Activated CD8-positive, alpha-beta memory T cell treated with anti-CD3 and anti-CD28 coated beads, Interleukin-2, amount 10 ng/mL, durations not matched to agents 7 days and 5 days (primary cell): Measurements from ENCODE around the gene GNB1L. TPM values are rescaled to one million over a fixed set of nuclear protein-coding genes. Genes with fewer than 3 reads are reported as not detected.
"Not testable (repeated sequence)": the region's sequence is repeated elsewhere in the genome, so short reads cannot be mapped to it uniquely, and the experiment has no call there.

Source experiments
- ATAC-seq: fragments of 150-1000 bp; cut with Tn5 transposase; one replicate; pipeline ENCODE4 v1.10.0; 2021; ENCODE audit warnings: moderate library complexity
- CTCF ChIA-PET: fragments of 350-600 bp; sonication (Branson Sonifier 250); formaldehyde crosslinking; loops from one replicate; lab custom pipeline; 2021; ENCODE audit warnings: antibody characterized with exemption; lab: Charles Lee
- DNase-seq: peaks from one replicate; pipeline ENCODE4 v3.0.0-alpha.2; 2020
- H3K27ac Mint-ChIP-seq: one replicate; pipeline ENCODE4 v1.8.0; 2021; ENCODE audit warnings: mild to moderate bottlenecking, mixed read lengths
- H3K27me3 Mint-ChIP-seq: one replicate; pipeline ENCODE4 v1.8.0; 2021; ENCODE audit warnings: mixed read lengths
- H3K36me3 Mint-ChIP-seq: one replicate; pipeline ENCODE4 v1.8.0; 2021; ENCODE audit warnings: mild to moderate bottlenecking, mixed read lengths
- H3K4me1 Mint-ChIP-seq: one replicate; pipeline ENCODE4 v1.8.0; 2021; ENCODE audit warnings: mixed read lengths
- H3K4me3 Mint-ChIP-seq: one replicate; pipeline ENCODE4 v1.8.0; 2021; ENCODE audit warnings: mild to moderate bottlenecking, moderate library complexity, mixed read lengths
- H3K9me3 Mint-ChIP-seq: one replicate; pipeline ENCODE4 v1.8.0; 2022; ENCODE audit warnings: low read depth, mixed read lengths
- total RNA-seq, 2 experiments: library from RNA; stranded (reverse); gene quantifications; one replicate each; pipeline ENCODE4 v1.2.3, GENCODE V29; 2021

GNB1L gene
- total RNA-seq, 2 experiments from 2014 or later = 13.7 to 14.7 TPM

DNA sequence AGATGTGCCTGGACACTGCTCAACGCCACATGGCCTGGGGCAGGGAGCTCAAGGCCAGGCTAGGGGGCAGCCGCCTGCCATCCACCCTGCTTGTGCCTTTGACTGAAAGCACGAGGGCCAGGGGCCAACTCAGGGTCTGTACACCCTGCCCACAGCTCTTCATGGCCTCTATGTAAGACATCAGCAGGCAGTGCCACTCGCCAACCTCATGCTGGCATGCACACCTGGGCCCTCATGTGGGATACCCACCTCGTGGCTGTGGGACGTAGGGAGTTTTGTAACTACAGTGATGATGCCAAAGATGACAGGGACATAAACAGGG, 68.4 kb downstream of the GNB1L start:
- H3K9me3 Mint-ChIP-seq = no peaks in the 10 kb centered on the region
- DNase-seq (no peak), ATAC-seq (no peak)
- H3K27ac Mint-ChIP-seq = no peak overlapping the region
- H3K36me3 Mint-ChIP-seq = peaks cover 3% of the 10 kb centered on the region
- CTCF ChIA-PET = interaction anchor here (0.7 to 1.0 kb wide), 2 partner anchors 56 to 124 kb away, joined by 3 read pairs; no protein-coding TSS in a partner anchor
- no peak overlapping the region for H3K4me3 Mint-ChIP-seq
- no peaks in the 10 kb centered on the region for H3K4me1 Mint-ChIP-seq
- no peaks in the 10 kb centered on the region for H3K27me3 Mint-ChIP-seq

DNA sequence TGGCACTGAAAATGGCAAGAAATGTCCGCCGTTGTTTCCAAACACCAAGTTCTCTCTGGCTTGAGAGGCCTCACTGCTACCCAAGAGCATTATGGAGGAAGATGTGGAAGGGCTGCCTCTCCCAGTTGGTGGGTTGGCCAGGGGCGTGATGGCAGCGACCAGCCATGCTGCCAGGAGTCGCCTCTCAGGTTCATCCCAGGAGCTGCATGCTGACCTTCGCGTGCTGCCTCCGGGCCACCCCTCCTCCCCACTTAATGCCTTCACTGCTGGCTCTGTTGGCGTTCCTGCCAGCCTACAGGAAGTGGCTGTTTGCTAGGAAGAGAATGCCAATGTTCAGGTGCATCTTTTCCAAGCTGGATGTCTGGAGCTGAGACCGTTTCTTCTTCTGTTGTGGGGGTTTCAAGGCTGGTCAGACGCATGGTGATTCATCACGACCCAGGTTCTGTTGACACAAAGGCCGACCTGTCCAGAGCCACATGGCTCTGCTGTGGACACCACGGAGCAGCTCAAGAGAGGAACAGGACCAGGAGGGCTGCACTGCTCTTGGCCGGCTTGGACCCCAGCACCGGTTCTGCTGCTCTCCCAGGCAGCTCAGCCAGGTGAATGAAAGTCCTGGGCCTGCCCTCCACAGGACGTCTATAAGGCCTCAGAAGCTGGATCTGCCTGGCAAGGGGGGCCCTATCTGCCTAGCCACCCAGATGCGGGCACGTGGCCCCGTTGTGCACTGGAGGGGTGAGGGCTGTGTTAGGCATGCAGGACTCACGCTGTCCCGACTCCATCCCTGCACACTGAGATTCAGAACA, 69.0 kb downstream of the GNB1L start:
- Mint-ChIP-seq H3K27me3 (no peaks in the 10 kb centered on the region), H3K9me3 (no peaks in the 10 kb centered on the region), H3K4me1 (no peaks in the 10 kb centered on the region), H3K27ac (no peak overlapping the region), H3K4me3 (no peak overlapping the region), H3K36me3 (peaks cover 3% of the 10 kb centered on the region)
- DNase-seq (no peak), ATAC-seq (no peak)
- CTCF ChIA-PET = interaction anchor here (0.7 to 1.0 kb wide), 2 partner anchors 56 to 124 kb away, joined by 3 read pairs; no protein-coding TSS in a partner anchor

DNA sequence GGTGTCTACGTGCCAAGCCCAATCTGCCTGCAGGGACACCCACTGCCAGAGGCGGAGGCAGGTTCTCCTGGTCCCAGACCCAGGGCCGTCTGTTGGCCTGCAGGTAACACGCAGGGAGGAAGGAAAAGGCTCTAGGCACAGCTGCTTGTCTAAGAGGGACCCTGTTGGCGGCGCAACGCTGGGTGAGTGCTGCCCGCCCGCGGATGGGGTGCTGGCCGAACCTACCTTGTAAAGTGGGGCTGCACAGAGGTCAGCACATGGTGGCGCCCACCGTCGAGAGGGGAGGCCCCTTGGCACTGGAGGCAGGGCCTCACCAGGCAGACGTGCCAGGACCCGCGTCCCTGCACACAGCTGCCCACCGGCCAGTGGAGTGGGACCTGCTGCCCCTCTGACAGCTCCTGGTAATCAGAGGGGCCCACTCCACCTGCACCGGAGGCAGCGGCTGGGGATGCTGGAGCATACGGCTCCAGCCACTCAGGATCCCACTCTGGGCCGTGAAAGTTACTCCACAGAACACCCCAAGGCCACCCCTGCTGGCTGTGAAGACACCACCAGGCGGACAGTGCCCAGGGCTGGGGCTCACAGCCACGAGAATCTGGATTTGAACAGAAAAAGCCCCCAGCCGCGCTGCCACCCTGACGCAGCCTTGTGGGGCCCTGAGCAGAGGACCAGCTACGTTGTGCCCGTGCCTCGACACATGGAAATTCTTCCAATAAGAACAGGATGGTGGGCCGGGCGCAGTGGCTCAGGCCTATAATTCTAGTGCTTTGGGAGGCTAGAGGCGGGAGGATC, 70.1 kb downstream of the GNB1L start:
- Mint-ChIP-seq H3K4me3 (no peak overlapping the region), H3K4me1 (no peaks in the 10 kb centered on the region), H3K9me3 (no peaks in the 10 kb centered on the region), H3K27me3 (peaks cover 8% of the 10 kb centered on the region), H3K27ac (no peak overlapping the region), H3K36me3 (no peaks in the 10 kb centered on the region)
- ATAC-seq (no peak), DNase-seq (no peak)
- CTCF ChIA-PET = no interaction called here

DNA sequence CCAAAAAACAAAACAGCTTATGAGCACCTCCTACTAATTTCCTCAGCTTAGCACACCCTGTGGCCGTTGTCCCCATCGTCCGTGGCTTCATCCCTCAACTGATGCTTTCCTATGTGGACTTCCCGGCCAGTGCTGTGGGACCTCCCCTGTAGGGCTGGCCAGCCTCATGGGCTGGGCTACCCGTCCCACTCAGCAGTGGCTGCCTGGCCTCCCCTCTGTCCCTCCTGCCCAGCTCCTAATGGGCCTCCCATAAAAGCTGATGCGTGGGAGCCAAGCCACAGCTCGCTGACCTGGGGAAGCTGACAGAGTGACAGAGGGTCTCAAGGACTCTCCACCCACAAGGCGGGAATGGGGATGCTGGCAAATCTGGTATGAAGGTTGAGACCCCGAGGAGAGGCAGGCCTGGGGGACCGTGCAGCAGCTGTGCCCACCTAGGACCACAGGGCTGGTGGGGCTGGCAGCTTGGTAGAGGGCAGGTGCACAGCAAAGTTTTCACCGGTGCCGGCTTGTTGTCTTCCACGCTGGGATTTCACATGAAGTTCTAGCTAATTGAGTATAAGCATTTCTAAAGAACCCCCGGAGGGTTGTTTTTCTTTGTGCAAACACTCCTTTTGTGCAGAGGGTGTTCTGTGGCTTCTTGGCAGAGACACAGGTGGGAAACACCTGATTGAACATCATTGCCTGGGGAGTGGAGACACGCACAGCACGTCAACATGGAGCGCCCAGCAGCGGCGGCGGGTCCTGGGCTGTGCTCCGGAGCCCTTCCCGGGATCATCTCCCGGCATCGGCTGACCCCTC, 70.9 kb downstream of the GNB1L start:
- Mint-ChIP-seq H3K4me1 (no peaks in the 10 kb centered on the region), H3K9me3 (no peaks in the 10 kb centered on the region), H3K4me3 (no peak overlapping the region), H3K27ac (no peak overlapping the region), H3K27me3 (peaks cover 11% of the 10 kb centered on the region), H3K36me3 (no peaks in the 10 kb centered on the region)
- DNase-seq = no peak
- CTCF ChIA-PET = no interaction called here
- ATAC-seq = no peak

DNA sequence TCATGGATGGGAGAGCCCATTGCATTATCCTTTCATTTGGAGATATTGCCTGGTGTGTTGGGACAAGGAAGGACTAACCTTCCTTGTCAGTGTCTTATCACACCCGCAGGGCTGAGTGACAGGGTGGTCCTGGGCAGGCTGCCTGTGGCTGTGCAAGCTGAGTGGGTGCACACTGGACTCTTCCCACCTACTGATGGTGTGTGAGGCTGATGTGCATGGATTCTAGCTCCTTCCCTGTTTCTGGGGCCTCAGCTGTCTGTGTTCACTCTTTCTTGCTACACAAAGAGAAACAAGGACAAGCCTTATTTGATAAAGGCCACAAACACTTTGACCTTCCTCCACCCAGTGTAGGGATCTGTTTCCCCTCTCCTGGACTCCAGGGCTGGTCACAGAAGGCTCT, 72.1 kb downstream of the GNB1L start:
- CTCF ChIA-PET = interaction anchor here (1.2 kb wide), 1 partner anchor 52 kb away, joined by 4 read pairs; no protein-coding TSS in a partner anchor
- H3K9me3 Mint-ChIP-seq = no peaks in the 10 kb centered on the region

DNA sequence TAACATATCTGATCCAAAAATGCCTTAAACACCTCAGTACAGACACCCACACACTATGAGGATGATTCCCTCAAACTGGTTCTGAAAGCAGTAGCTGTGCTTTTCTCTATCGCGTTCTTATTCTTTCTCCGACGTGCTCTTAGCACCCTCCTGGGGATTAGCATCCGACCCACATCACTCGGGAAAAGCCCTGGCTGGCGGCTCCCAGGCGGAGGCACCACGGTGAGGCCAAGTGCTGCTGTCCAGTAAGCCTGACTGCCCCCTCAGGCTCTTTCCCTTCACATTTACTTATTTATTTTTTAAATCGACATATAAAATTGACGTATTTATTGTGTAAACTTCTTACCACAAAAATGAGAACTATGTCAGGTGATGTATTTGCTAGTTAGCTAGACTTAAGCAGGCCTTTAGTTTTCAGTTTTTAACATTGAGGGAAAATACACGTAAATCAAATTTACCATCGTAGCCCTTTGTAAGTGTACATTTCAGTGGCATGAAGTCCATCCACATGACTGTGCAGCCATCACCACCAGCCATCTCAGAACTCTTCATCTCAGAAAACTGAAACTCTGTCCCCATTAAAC, 74.9 kb downstream of the GNB1L start:
- Mint-ChIP-seq H3K27ac (no peak overlapping the region), H3K36me3 (no peaks in the 10 kb centered on the region), H3K27me3 (peaks cover 23% of the 10 kb centered on the region), H3K4me3 (no peak overlapping the region), H3K4me1 (peaks cover 2% of the 10 kb centered on the region), H3K9me3 (no peaks in the 10 kb centered on the region)
- CTCF ChIA-PET = interaction anchor here (1.2 kb wide), 1 partner anchor 49 kb away, joined by 3 read pairs; no protein-coding TSS in a partner anchor
- no peak for DNase-seq
- no peak for ATAC-seq

More for the DNA sequence above, 72.1 kb downstream of the GNB1L start:
- no peaks in the 10 kb centered on the region for H3K36me3 Mint-ChIP-seq
- DNase-seq = no peak
- H3K27ac Mint-ChIP-seq = no peak overlapping the region
- ATAC-seq = no peak
- no peak overlapping the region for H3K4me3 Mint-ChIP-seq
- H3K4me1 Mint-ChIP-seq = no peaks in the 10 kb centered on the region
- peaks cover 16% of the 10 kb centered on the region for H3K27me3 Mint-ChIP-seq

DNA sequence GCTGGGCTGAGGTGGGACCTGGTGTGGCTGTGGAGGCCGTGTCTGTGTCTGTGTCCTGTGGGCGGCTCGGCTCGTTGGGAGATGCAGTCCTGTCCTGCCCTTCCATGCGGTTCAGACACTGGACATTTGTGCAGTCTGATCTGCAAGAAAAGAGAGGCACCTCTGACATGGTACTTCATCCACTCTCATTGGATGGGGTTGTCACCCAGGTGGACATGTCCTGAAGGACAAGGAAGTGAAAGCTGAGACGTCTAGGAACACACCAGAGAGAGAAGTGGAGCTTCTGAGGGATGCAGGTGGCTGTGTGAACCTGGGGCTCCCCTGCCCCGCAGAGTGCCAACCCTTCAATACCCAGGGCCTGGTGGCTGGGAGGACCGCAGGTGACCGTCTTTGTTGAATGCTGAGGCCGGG, 75.7 kb downstream of the GNB1L start:
- no peaks in the 10 kb centered on the region for H3K36me3 Mint-ChIP-seq
- no peak overlapping the region for H3K27ac Mint-ChIP-seq
- CTCF ChIA-PET = interaction anchor here (1.2 kb wide), 1 partner anchor 49 kb away, joined by 3 read pairs; no protein-coding TSS in a partner anchor
- H3K4me3 Mint-ChIP-seq = no peak overlapping the region
- peaks cover 2% of the 10 kb centered on the region for H3K4me1 Mint-ChIP-seq
- peaks cover 29% of the 10 kb centered on the region for H3K27me3 Mint-ChIP-seq
- H3K9me3 Mint-ChIP-seq = no peaks in the 10 kb centered on the region
- no peak for ATAC-seq
- DNase-seq = no peak

DNA sequence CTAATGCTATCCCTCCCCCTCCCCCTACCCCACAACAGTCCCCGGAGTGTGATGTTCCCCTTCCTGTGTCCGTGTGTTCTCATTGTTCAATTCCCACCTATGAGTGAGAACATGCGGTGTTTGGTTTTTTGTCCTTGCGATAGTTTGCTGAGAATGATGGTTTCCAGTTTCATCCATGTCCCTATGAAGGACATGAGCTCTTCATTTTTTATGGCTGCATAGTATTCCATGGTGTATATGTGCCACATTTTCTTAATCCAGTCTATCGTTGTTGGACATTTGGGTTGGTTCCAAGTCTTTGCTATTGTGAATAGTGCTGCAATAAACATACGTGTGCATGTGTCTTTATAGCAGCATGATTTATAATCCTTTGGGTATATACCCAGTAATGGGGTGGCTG, 77.5 kb downstream of the GNB1L start:
- CTCF ChIA-PET = interaction anchor here (0.6 to 2.0 kb wide), 2 partner anchors 133 to 295 kb away, joined by 3 to 7 read pairs; no protein-coding TSS in a partner anchor
- not testable (repeated sequence) for H3K27ac Mint-ChIP-seq, H3K9me3 Mint-ChIP-seq, H3K4me1 Mint-ChIP-seq, DNase-seq, H3K36me3 Mint-ChIP-seq, ATAC-seq, H3K4me3 Mint-ChIP-seq
- peaks cover 44% of the 10 kb centered on the region for H3K27me3 Mint-ChIP-seq

DNA sequence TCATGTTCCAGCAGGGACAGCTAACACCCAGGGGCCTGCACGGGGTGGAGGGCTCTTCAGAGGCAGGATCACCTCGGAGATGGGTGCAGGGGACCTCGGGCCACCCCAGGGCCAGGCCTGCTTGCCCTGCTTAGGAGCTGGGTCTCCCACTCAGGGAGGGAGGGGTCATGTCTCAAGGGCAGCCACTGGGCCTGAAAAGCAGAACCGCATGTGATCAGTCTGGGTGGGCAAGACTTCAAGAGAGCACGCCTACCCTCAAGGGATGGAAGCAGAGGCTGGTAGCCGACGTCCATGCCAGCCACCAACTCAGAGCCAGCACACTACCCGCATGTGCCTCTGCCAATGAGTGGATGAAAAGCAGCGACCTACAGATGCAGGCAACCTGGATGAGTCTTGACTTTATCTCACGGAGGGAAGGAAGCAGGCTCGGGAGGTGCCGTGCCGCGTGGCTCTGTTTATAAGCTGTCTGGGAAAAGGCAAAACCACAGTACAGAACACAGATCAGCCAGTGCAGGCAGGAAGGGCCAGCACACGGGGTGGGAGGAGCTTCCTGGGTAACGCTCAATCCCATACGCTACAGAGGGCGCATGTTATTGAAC, 78.1 kb downstream of the GNB1L start:
- peaks cover 2% of the 10 kb centered on the region for H3K4me1 Mint-ChIP-seq
- peaks cover 48% of the 10 kb centered on the region for H3K27me3 Mint-ChIP-seq
- DNase-seq (no peak), ATAC-seq (peak; percentile 39)
- CTCF ChIA-PET = interaction anchor here (0.6 to 2.0 kb wide), 2 partner anchors 134 to 296 kb away, joined by 3 to 7 read pairs; no protein-coding TSS in a partner anchor
- H3K36me3 Mint-ChIP-seq = no peaks in the 10 kb centered on the region
- no peaks in the 10 kb centered on the region for H3K9me3 Mint-ChIP-seq
- no peak overlapping the region for H3K27ac Mint-ChIP-seq
- no peak overlapping the region for H3K4me3 Mint-ChIP-seq

DNA sequence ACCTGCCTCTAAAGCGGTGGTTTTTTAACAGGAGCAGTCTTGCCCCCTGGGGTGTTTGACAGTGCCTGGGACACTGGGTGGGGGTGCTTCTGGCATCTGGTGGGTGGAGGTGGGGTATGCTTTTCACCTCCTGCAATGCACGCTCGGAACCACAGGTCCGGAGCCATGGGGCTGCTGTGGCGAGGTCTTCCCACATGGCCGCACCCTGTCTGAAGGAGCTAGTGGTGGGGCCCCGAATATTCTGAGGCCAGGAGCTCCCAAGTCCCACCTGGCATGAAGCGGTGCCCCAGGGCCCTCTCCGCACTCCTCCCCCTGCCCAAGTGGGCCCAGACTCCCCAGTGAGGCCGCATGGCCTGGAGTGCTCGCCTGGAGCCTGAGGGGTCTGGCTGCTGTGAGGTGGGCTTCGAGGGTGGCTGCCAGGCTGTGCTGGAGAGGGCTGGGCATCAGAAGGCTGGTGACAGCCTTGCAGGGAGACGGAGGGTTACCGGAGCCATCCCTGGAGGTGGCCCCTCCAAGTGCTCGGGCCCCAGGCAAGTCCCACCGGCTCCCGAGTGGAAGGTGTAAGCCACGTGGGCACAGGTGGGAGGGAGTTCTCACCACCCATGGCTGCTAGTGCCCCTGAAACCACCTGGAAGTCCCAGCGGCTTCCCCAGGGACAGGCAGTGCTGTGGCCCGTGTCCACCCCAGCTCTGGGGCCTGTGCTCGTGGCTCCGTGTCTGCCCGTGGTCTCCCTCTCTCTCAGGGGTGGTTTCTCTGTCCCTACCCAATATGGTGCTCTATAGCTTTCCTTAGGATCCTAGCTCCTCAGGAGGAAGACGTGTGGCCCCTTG, 79.0 kb downstream of the GNB1L start:
- CTCF ChIA-PET = interaction anchor here (2.0 kb wide), 1 partner anchor 135 kb away, joined by 7 read pairs; no protein-coding TSS in a partner anchor
- Mint-ChIP-seq H3K27ac (no peak overlapping the region), H3K4me1 (peaks cover 2% of the 10 kb centered on the region), H3K4me3 (no peak overlapping the region), H3K27me3 (peaks cover 54% of the 10 kb centered on the region), H3K9me3 (no peaks in the 10 kb centered on the region), H3K36me3 (no peaks in the 10 kb centered on the region)
- no peak for DNase-seq
- no peak for ATAC-seq

DNA sequence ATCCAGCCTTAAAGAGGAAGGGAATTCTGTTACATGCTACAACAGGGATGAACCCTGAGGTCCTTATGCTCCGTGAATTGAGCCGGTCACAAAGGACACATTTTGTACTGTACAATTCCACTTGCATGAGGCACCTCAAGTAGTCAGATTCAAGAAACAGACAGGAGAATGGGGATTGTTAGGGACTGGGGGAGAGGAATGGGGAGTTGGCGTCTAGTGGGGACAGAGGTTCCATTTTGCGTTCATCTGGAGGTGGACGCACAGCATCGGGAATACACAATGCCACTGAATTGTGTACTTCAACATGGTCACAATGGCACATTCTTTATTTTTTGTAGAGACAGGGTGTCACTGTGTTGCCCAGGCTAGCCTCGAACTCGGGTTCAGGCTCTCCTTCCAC, 80.0 kb downstream of the GNB1L start:
- no peak overlapping the region for H3K4me3 Mint-ChIP-seq
- ATAC-seq = no peak
- DNase-seq = no peak
- peaks cover 57% of the 10 kb centered on the region for H3K27me3 Mint-ChIP-seq
- no peaks in the 10 kb centered on the region for H3K9me3 Mint-ChIP-seq
- peaks cover 2% of the 10 kb centered on the region for H3K4me1 Mint-ChIP-seq
- no peak overlapping the region for H3K27ac Mint-ChIP-seq
- no peaks in the 10 kb centered on the region for H3K36me3 Mint-ChIP-seq
- CTCF ChIA-PET = no interaction called here
